Spleen (tissue), 7 donors: ENCODE data around the gene ECEL1.
"Not testable (repeated sequence)": the region's sequence is repeated elsewhere in the genome, so short reads cannot be mapped to it uniquely, and the experiment has no call there.

Source experiments
- CTCF ChIP-seq, 11 experiments: fragments of 200-600 bp in 7 of 11; fragments of 450-650 bp in 4 of 11; sonication (generic) in 4 of 11; IDR thresholded peaks in 8 of 11; conservative IDR thresholded peaks in 3 of 11; 1 replicate in 7 of 11; 2 replicates in 4 of 11; pipeline versions ENCODE4 v1.4.0 to v1.8.0; 2016 to 2021; ENCODE audit warnings: antibody characterized with exemption in 11 of 11, inconsistent platforms in 4 of 11, mild to moderate bottlenecking in 1 of 11
- POLR2A ChIP-seq, 3 donors: fragments of 450-650 bp; IDR thresholded peaks; one replicate each; pipeline ENCODE4 v1.5.1; 2017; ENCODE audit warnings: antibody characterized with exemption in 3 of 3, mild to moderate bottlenecking in 1 of 3
- POLR2AphosphoS5 ChIP-seq, 3 donors: sonication (generic); formaldehyde crosslinking; IDR thresholded peaks; one replicate each; pipeline ENCODE4 v1.5.1; 2017; ENCODE audit warnings: antibody characterized with exemption in 3 of 3
- donor health status: DM: no; HTN: no; CAD: no; lungs with moderate emphysema.
- donor health status: DM: no; HTN: no; CAD: no.
- donor health status: DM: no; HTN: no; CAD: no.

DNA sequence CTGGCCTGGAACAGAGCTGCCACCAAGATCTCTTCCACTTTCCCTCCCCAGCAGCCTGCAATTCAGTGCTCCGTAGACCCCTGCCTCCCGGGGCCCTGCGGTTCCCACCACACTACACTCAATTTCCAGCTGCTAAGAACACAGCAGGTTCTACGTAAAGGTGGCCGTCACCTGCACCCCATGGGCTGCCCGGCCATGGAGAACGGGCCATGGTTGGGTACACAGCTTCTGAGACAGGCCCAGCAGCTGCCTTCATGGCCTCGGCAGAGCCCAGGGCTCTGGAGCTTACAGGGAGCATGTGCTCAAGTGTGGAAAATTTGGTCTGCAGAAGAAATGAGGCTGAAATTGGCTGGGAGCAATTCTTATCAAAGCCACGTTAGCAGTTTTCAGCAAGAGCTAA lies 54.0 kb downstream of the ECEL1 start:
- not testable (repeated sequence) for TF ChIP-seq CTCF (IDR thresholded peaks at IDR 0.05 in 8 of 11, conservative IDR thresholded peaks at IDR 0.05 in 3 of 11); POLR2A (IDR thresholded peaks at IDR 0.05); POLR2AphosphoS5 (IDR thresholded peaks at IDR 0.05)
